ENCODE data around the gene MCM6. TPM values are rescaled to one million over a fixed set of nuclear protein-coding genes. Genes with fewer than 3 reads are reported as not detected.
"Not testable (repeated sequence)": the region's sequence is repeated elsewhere in the genome, so short reads cannot be mapped to it uniquely, and the experiment has no call there.

MCM6 gene
- total and polyA plus RNA-seq, 7 experiments from 2014 or later: 12.1 to 105 (median 21.0) TPM

DNA sequence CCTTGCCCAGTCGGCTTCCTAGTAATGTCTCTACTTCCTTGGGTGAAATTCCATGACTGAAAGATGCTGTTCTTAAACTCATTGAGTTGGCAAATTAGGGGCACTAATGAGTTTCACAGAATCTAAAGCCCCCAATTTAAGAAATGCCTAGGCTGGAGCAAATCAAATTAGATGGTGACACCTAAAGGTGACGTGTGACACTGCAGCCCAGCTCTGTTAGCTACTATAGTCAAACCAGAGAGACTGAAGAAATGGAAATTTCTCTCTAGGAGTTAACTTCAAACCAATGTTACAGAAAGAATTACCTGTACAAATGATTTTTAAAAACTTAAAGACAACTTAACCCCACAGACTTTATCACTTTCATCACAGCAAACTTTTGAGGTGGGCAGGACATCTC lies 76.5 kb downstream of the MCM6 start:
- Mint-ChIP-seq H3K4me3 (no peak overlapping the region), H3K4me1 (peaks cover 0 to 14% (median 11%) of the 10 kb centered on the region in 7 donors), H3K36me3 (peaks cover 0 to 30% (median 4%) of the 10 kb centered on the region in 5 donors), H3K9me3 (peaks cover 0 to 22% (median 11%) of the 10 kb centered on the region in 11 donors), H3K27me3 (no peaks in the 10 kb centered on the region), H3K27ac (no peak overlapping the region)
- DNase-seq: no peak
- ChIA-PET CTCF (no interaction called here), POLR2A (no interaction called here)
- Histone ChIP-seq H3K27ac (ENCODE audit: low read depth, low read length) (no peak overlapping the region), H3K27me3 (ENCODE audit: control insufficient read depth in 2 of 2, insufficient read depth in 2 of 2, low read length in 2 of 2) (no peaks in the 10 kb centered on the region), H3K4me1 (ENCODE audit: control insufficient read depth in 2 of 2, insufficient read depth in 2 of 2, low read length in 2 of 2) (peaks cover 0 to 6% of the 10 kb centered on the region in 2 donors), H3K36me3 (ENCODE audit: control insufficient read depth in 2 of 3, insufficient read depth in 3 of 3, low read length in 3 of 3) (no peaks in the 10 kb centered on the region), H3K9me3 (ENCODE audit: control insufficient read depth in 2 of 3, low read length in 3 of 3) (no peaks in the 10 kb centered on the region), H3K4me3 (ENCODE audit: low read length) (no peak overlapping the region)
- no peak for ATAC-seq
- intact Hi-C loops (cut with micrococcal nuclease): loop anchor here in 1 of 2 donors (5.0 kb wide), 1 partner anchor 812 kb away; no protein-coding TSS in a partner anchor

DNA sequence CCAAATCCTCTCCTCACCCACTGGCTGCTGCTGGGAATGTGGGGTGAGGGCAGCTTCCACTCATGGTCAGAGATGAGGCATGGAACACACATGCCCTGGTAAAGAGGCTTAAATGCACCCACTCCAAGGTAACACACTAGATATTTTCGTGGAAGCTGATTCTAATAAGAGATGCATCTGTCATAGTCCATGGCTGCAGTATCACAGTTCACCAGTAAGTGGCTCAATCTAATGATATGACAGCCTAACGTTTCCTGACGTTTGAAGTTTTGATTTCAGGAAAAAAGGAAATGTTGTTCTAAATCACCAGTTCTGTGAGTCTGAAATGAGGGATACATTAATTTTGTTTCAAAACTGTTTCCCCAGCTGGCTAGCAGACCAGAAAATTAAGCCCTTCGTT lies 77.5 kb downstream of the MCM6 start:
- Histone ChIP-seq H3K27ac (ENCODE audit: low read depth, low read length) (no peak overlapping the region), H3K4me3 (ENCODE audit: low read length) (no peak overlapping the region), H3K4me1 (ENCODE audit: control insufficient read depth in 2 of 2, insufficient read depth in 2 of 2, low read length in 2 of 2) (peaks cover 0 to 6% of the 10 kb centered on the region in 2 donors), H3K9me3 (ENCODE audit: control insufficient read depth in 2 of 3, low read length in 3 of 3) (no peaks in the 10 kb centered on the region), H3K27me3 (ENCODE audit: control insufficient read depth in 2 of 2, insufficient read depth in 2 of 2, low read length in 2 of 2) (no peaks in the 10 kb centered on the region), H3K36me3 (ENCODE audit: control insufficient read depth in 2 of 3, insufficient read depth in 3 of 3, low read length in 3 of 3) (no peaks in the 10 kb centered on the region)
- ATAC-seq (no peak), DNase-seq (no peak)
- ChIA-PET CTCF (interaction anchor here (0.5 to 2.1 kb wide), 3 partner anchors 13 to 814 kb away, joined by 3 to 9 read pairs (median 3); no protein-coding TSS in a partner anchor), POLR2A (interaction anchor here (0.7 kb wide), 1 partner anchor 12 kb away, joined by 6 read pairs; no protein-coding TSS in a partner anchor)
- Mint-ChIP-seq H3K4me1 (peaks cover 0 to 19% (median 14%) of the 10 kb centered on the region in 7 donors), H3K27me3 (no peaks in the 10 kb centered on the region), H3K9me3 (peaks cover 0 to 22% (median 11%) of the 10 kb centered on the region in 11 donors), H3K27ac (no peak overlapping the region), H3K4me3 (no peak overlapping the region), H3K36me3 (peaks cover 0 to 31% (median 4%) of the 10 kb centered on the region in 5 donors)
- intact Hi-C loops (cut with micrococcal nuclease): loop anchor here in 1 of 2 donors (5.0 kb wide), 1 partner anchor 811 kb away; no protein-coding TSS in a partner anchor

DNA sequence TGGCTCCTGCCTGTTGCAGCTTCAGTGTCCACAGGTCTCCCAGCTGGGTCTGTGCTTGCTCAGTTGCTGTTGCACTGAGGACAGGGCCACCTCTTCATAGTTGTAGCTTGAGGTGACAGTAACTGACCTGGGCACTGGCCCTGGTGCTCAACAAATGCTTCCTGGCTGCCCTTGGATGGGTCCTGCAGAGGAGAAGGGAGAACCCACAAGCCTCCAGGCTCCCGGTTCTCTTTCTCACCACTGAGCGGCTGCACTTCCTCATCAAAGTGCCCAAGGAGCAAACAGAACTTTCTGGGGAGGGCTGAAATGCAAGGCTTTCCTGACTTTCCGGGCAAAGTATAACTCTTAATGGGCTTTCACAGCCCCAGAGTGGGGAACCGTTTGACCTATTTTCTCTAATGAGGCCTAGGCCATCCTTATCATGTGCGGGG lies 78.0 kb downstream of the MCM6 start:
- Histone ChIP-seq H3K9me3 (ENCODE audit: control insufficient read depth in 2 of 3, low read length in 3 of 3) (no peaks in the 10 kb centered on the region), H3K4me1 (ENCODE audit: control insufficient read depth in 2 of 2, insufficient read depth in 2 of 2, low read length in 2 of 2) (peaks cover 0 to 6% of the 10 kb centered on the region in 2 donors), H3K27ac (ENCODE audit: low read depth, low read length) (no peak overlapping the region), H3K27me3 (ENCODE audit: control insufficient read depth in 2 of 2, insufficient read depth in 2 of 2, low read length in 2 of 2) (no peaks in the 10 kb centered on the region), H3K4me3 (ENCODE audit: low read length) (no peak overlapping the region), H3K36me3 (ENCODE audit: control insufficient read depth in 2 of 3, insufficient read depth in 3 of 3, low read length in 3 of 3) (no peaks in the 10 kb centered on the region)
- ChIA-PET CTCF (interaction anchor here (0.5 to 2.6 kb wide), 6 partner anchors 8 to 814 kb away, joined by 3 to 15 read pairs (median 4); no protein-coding TSS in a partner anchor), POLR2A (no interaction called here)
- Mint-ChIP-seq H3K27me3 (no peaks in the 10 kb centered on the region), H3K4me3 (no peak overlapping the region), H3K27ac (no peak overlapping the region), H3K4me1 (peaks cover 0 to 19% (median 14%) of the 10 kb centered on the region in 7 donors), H3K9me3 (peaks cover 0 to 22% (median 11%) of the 10 kb centered on the region in 11 donors), H3K36me3 (peaks cover 0 to 31% (median 4%) of the 10 kb centered on the region in 5 donors)
- DNase-seq (no peak), ATAC-seq (no peak)
- intact Hi-C loops (cut with micrococcal nuclease): loop anchor here in 1 of 2 donors (5.0 kb wide), 1 partner anchor 811 kb away; no protein-coding TSS in a partner anchor

DNA sequence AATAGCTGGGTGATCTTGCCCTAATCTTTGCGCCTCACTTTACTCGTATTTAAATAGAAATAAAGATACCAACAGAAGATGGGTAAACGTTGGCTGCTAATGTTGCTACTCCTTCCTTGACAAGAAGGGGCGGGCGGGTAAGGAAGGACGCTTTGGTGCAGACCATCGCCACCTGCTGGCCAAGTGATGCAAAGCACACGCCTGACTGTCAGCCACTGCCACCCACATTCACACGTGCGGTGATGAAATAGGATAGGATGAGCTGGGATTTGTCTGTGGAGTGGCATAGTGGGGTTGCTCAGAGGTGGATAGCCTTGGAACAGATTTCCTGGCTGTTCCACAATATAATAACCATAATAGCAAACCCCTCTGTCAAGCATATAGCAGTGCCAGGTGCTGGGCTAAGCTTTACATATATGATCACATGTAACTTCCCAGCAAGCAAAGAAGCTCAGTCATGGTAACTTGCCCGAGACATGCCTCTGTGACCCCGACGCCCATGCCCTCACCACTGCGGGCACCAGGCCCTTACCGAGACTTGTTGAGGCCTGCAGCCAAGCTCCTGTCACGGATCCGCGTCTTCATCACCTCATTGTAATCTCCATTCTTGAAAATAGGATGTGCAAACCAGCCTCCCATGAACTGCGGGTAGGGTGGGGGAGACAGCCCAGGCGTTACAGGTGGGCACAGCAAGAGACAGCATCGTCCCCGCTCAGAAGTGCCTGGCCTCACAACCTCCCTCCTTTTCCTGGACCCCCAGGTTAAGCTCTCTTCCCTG lies 78.6 kb downstream of the MCM6 start:
- Mint-ChIP-seq H3K27ac (peak overlapping the region in 1 of 9 donors; percentile 65), H3K4me3 (peak overlapping the region in 1 of 10 donors; percentile 58), H3K27me3 (no peaks in the 10 kb centered on the region), H3K36me3 (peaks cover 0 to 31% (median 4%) of the 10 kb centered on the region in 5 donors), H3K9me3 (peaks cover 0 to 22% (median 11%) of the 10 kb centered on the region in 11 donors), H3K4me1 (peaks cover 0 to 20% (median 14%) of the 10 kb centered on the region in 7 donors)
- ATAC-seq (peak; percentile 92), DNase-seq (peak; percentile 46 to 78 (median 69))
- Histone ChIP-seq H3K4me1 (ENCODE audit: control insufficient read depth in 2 of 2, insufficient read depth in 2 of 2, low read length in 2 of 2) (peaks cover 0 to 6% of the 10 kb centered on the region in 2 donors), H3K27ac (ENCODE audit: low read depth, low read length) (no peak overlapping the region), H3K9me3 (ENCODE audit: control insufficient read depth in 2 of 3, low read length in 3 of 3) (no peaks in the 10 kb centered on the region), H3K27me3 (ENCODE audit: control insufficient read depth in 2 of 2, insufficient read depth in 2 of 2, low read length in 2 of 2) (no peaks in the 10 kb centered on the region), H3K4me3 (ENCODE audit: low read length) (no peak overlapping the region), H3K36me3 (ENCODE audit: control insufficient read depth in 2 of 3, insufficient read depth in 3 of 3, low read length in 3 of 3) (no peaks in the 10 kb centered on the region)
- CTCF ChIA-PET: interaction anchor here (0.5 to 2.6 kb wide), 10 partner anchors 8 to 813 kb away, joined by 3 to 15 read pairs (median 3); no protein-coding TSS in a partner anchor
- POLR2A ChIA-PET: interaction anchor here (0.6 kb wide), 1 partner anchor 833 kb away, joined by 3 read pairs; no protein-coding TSS in a partner anchor
- intact Hi-C loops (cut with micrococcal nuclease): loop anchor here (1.0 to 5.0 kb wide), 5 partner anchors 323 to 810 kb away; no protein-coding TSS in a partner anchor

DNA sequence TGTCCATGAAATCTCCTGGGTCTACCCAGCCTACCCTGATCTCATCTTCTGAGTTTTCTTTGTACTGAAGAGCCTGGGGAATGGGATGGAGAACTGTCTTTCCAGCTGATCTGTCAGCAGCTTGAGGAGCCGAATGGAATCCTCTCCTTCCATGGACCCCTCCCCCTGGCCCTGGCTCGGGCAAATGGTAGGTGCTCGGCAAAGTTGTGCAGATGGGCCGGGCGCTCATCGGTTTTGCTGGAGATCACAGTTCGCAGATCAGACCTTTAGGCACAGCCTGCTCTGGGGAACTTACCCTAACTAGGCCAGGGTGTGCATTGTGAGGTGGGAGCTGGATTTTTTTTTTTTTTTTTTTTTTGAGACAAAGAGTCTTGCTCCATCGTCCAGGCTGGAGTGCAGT lies 79.6 kb downstream of the MCM6 start:
- POLR2A ChIA-PET: interaction anchor here (0.6 kb wide), 1 partner anchor 832 kb away, joined by 3 read pairs; no protein-coding TSS in a partner anchor
- Mint-ChIP-seq H3K9me3 (peaks cover 0 to 17% (median 11%) of the 10 kb centered on the region in 11 donors), H3K27ac (no peak overlapping the region), H3K4me1 (peaks cover 0 to 28% (median 14%) of the 10 kb centered on the region in 7 donors), H3K27me3 (no peaks in the 10 kb centered on the region), H3K36me3 (peaks cover 0 to 23% (median 0%) of the 10 kb centered on the region in 5 donors), H3K4me3 (no peak overlapping the region)
- CTCF ChIA-PET: interaction anchor here (0.6 to 2.6 kb wide), 7 partner anchors 9 to 807 kb away, joined by 3 to 15 read pairs (median 4); no protein-coding TSS in a partner anchor
- DNase-seq: no peak
- Histone ChIP-seq H3K4me1 (ENCODE audit: control insufficient read depth in 2 of 2, insufficient read depth in 2 of 2, low read length in 2 of 2) (peaks cover 0 to 6% of the 10 kb centered on the region in 2 donors), H3K4me3 (ENCODE audit: low read length) (no peak overlapping the region), H3K27me3 (ENCODE audit: control insufficient read depth in 2 of 2, insufficient read depth in 2 of 2, low read length in 2 of 2) (no peaks in the 10 kb centered on the region), H3K9me3 (ENCODE audit: control insufficient read depth in 2 of 3, low read length in 3 of 3) (no peaks in the 10 kb centered on the region), H3K27ac (ENCODE audit: low read depth, low read length) (no peak overlapping the region), H3K36me3 (ENCODE audit: control insufficient read depth in 2 of 3, insufficient read depth in 3 of 3, low read length in 3 of 3) (no peaks in the 10 kb centered on the region)
- no peak for ATAC-seq
- intact Hi-C loops (cut with micrococcal nuclease): loop anchor here (1.0 to 5.0 kb wide), 5 partner anchors 322 to 809 kb away; no protein-coding TSS in a partner anchor

DNA sequence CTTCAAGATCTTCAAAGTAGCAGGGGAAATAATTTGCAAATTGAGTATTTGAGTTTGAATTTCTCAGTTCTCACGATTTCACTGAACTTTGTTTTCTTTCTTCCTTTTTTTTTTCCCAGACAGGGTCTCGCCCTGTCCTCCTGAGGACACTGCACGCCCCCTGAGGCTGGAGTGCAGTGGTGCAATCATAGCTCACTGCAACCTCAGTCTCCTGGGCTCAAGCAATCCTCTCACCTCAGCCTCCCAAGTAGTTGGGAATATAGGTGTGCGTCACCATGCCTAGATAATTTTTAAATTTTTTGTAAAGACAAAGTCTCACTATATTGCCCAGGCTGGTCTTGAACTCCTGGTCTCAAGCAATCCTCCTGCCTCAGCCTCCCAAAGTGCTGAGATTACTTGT lies 80.6 kb downstream of the MCM6 start:
- H3K4me3 Mint-ChIP-seq: peak overlapping the region in 2 of 10 donors; percentile 58 to 64

More for the DNA sequence above, 80.6 kb downstream of the MCM6 start:
- H3K36me3 ChIP-seq (ENCODE audit: control insufficient read depth in 2 of 3, insufficient read depth in 3 of 3, low read length in 3 of 3); ATAC-seq; H3K27me3 Mint-ChIP-seq; H3K27ac ChIP-seq (ENCODE audit: low read depth, low read length); H3K4me3 ChIP-seq (ENCODE audit: low read length); POLR2A ChIA-PET; H3K27ac Mint-ChIP-seq; H3K9me3 ChIP-seq (ENCODE audit: control insufficient read depth in 2 of 3, low read length in 3 of 3); H3K27me3 ChIP-seq (ENCODE audit: control insufficient read depth in 2 of 2, insufficient read depth in 2 of 2, low read length in 2 of 2); H3K4me1 ChIP-seq (ENCODE audit: control insufficient read depth in 2 of 2, insufficient read depth in 2 of 2, low read length in 2 of 2); DNase-seq: not testable (repeated sequence)
- peaks cover 0 to 11% (median 5%) of the 10 kb centered on the region in 11 donors for H3K9me3 Mint-ChIP-seq
- intact Hi-C loops (cut with micrococcal nuclease): loop anchor here (2.0 to 5.0 kb wide), 3 partner anchors 321 to 808 kb away; no protein-coding TSS in a partner anchor
- H3K4me1 Mint-ChIP-seq: peaks cover 0 to 30% (median 14%) of the 10 kb centered on the region in 7 donors
- CTCF ChIA-PET: interaction anchor here (0.6 to 2.6 kb wide), 5 partner anchors 10 to 807 kb away, joined by 3 to 6 read pairs (median 3); no protein-coding TSS in a partner anchor
- peaks cover 0 to 17% (median 0%) of the 10 kb centered on the region in 5 donors for H3K36me3 Mint-ChIP-seq

Measured in naive thymus-derived CD4-positive, alpha-beta T cell (primary cell).